Measurements from ENCODE around the gene RNF2. TPM values are rescaled to one million over a fixed set of nuclear protein-coding genes. Genes with fewer than 3 reads are reported as not detected.
A peak's percentile ranks its signal among the peaks of the same experiment; 100 is the strongest.

The RNF2 gene
- total and polyA plus RNA-seq, 2 of the 13 experiments (the other 11 are each of a cell fraction or from before 2014, with no cell fraction given): 19.3 to 21.7 TPM

DNA sequence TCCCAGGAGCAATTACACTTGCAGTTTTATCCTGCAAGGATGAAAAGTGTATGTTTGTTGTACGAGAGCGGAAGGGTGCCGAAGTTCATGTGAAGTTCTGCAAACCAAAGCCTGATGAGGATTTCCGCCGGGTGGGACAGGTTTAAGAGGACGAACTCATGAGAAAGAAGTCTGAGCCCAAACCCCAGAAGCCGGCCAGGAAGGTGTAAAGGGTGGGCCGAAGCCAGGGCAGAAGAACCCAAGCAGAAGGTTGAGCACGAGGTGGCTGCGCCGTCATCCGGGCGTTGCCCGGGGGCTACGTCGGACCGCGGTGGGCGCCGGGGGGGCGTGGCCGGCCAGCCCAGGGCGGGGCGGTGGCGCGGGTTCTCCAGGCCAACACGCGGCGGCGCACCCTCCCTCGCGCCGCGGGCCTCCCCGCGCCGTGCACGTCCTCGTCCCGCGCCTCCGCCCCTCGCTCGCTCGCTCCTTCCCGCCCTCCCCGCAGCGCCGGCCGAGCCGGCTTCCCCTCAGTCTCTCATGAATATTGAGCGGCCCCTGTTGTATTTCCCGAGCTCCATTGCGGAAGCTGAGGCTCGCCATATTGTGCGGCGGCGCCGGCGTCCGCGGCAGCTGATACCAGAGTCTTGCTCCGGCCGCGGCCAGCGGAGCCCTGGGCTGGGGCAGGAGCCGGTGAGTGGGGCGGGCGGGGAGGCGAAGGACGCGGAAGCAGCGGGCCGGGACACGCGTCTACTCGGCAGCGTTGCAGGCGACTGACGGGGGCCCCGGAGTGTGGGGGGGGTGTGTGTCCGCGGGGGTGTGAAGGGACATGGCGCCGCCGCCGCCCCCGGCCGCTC, at the start of gene RNF2 (continued):
- TF ChIP-seq, protein P1, sequence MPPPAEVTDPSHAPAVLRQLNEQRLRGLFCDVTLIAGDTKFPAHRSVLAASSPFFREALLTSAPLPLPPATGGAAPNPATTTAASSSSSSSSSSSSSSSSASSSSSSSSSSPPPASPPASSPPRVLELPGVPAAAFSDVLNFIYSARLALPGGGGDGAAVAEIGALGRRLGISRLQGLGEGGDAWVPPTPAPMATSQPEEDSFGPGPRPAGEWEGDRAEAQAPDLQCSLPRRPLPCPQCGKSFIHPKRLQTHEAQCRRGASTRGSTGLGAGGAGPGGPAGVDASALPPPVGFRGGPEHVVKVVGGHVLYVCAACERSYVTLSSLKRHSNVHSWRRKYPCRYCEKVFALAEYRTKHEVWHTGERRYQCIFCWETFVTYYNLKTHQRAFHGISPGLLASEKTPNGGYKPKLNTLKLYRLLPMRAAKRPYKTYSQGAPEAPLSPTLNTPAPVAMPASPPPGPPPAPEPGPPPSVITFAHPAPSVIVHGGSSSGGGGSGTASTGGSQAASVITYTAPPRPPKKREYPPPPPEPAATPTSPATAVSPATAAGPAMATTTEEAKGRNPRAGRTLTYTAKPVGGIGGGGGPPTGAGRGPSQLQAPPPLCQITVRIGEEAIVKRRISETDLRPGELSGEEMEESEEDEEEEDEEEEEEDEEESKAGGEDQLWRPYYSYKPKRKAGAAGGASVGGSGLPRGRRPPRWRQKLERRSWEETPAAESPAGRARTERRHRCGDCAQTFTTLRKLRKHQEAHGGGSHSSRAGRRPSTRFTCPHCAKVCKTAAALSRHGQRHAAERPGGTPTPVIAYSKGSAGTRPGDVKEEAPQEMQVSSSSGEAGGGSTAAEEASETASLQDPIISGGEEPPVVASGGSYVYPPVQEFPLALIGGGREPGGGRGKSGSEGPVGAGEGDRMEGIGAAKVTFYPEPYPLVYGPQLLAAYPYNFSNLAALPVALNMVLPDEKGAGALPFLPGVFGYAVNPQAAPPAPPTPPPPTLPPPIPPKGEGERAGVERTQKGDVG (CRISPR knock-in tag; IDR thresholded peaks at IDR 0.05; ENCODE audit: borderline replicate concordance): no peak
- TF ChIP-seq SNAI1 (CRISPR knock-in tag; IDR thresholded peaks at IDR 0.05; ENCODE audit: borderline replicate concordance) (no peak), NR2F2 (IDR thresholded peaks at IDR 0.05; ENCODE audit: borderline replicate concordance, low read depth) (no peak), RELA (CRISPR knock-in tag; IDR thresholded peaks at IDR 0.05) (no peak), ZNF354B (CRISPR knock-in tag; IDR thresholded peaks at IDR 0.05) (no peak), ZFP37 (CRISPR knock-in tag; IDR thresholded peaks at IDR 0.05; ENCODE audit: borderline replicate concordance) (no peak), AGO1 (IDR thresholded peaks at IDR 0.05; ENCODE audit: low read depth, low read length, poor library complexity, severe bottlenecking) (no peak), ZNF816 (CRISPR knock-in tag; IDR thresholded peaks at IDR 0.05; ENCODE audit: borderline replicate concordance) (peak; percentile 47; the same call in 1 of the 2 replicates), KAT2B (IDR thresholded peaks at IDR 0.05; ENCODE audit: borderline replicate concordance, low read depth, low read length) (no peak), MYC (CRISPR knock-in tag; IDR thresholded peaks at IDR 0.05; ENCODE audit: borderline replicate concordance) (peak; percentile 80; the same call in 1 of the 2 replicates), ZNF274 (CRISPR knock-in tag; IDR thresholded peaks at IDR 0.05) (no peak), SRSF4 (IDR thresholded peaks at IDR 0.05; ENCODE audit: low read depth, low read length, poor library complexity, severe bottlenecking) (no peak), ZSCAN9 (CRISPR knock-in tag; IDR thresholded peaks at IDR 0.05; ENCODE audit: borderline replicate concordance) (0 out of 2 replicates have a peak, but pooled peaks have one; percentile 33), ZKSCAN8 (CRISPR knock-in tag; IDR thresholded peaks at IDR 0.05; ENCODE audit: borderline replicate concordance) (peak; percentile 29; the same call in 1 of the 2 replicates), NAIF1 (CRISPR knock-in tag; IDR thresholded peaks at IDR 0.05; ENCODE audit: borderline replicate concordance) (0 out of 2 replicates have a peak, but pooled peaks have one; percentile 26), ZBTB8A (CRISPR knock-in tag; IDR thresholded peaks at IDR 0.05; ENCODE audit: borderline replicate concordance, low read depth) (no peak), HOXA7 (CRISPR knock-in tag; IDR thresholded peaks at IDR 0.05) (no peak), KDM5B (CRISPR knock-in tag; IDR thresholded peaks at IDR 0.05; ENCODE audit: borderline replicate concordance) (peak; percentile 52; the same call in 1 of the 2 replicates), SRY (CRISPR knock-in tag; IDR thresholded peaks at IDR 0.05) (0 out of 2 replicates have a peak, but pooled peaks have one; percentile 48)
- TF ChIP-seq, protein P2, sequence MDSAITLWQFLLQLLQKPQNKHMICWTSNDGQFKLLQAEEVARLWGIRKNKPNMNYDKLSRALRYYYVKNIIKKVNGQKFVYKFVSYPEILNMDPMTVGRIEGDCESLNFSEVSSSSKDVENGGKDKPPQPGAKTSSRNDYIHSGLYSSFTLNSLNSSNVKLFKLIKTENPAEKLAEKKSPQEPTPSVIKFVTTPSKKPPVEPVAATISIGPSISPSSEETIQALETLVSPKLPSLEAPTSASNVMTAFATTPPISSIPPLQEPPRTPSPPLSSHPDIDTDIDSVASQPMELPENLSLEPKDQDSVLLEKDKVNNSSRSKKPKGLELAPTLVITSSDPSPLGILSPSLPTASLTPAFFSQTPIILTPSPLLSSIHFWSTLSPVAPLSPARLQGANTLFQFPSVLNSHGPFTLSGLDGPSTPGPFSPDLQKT (CRISPR knock-in tag; IDR thresholded peaks at IDR 0.05; ENCODE audit: borderline replicate concordance): no peak
- TF ChIP-seq, protein P3, sequence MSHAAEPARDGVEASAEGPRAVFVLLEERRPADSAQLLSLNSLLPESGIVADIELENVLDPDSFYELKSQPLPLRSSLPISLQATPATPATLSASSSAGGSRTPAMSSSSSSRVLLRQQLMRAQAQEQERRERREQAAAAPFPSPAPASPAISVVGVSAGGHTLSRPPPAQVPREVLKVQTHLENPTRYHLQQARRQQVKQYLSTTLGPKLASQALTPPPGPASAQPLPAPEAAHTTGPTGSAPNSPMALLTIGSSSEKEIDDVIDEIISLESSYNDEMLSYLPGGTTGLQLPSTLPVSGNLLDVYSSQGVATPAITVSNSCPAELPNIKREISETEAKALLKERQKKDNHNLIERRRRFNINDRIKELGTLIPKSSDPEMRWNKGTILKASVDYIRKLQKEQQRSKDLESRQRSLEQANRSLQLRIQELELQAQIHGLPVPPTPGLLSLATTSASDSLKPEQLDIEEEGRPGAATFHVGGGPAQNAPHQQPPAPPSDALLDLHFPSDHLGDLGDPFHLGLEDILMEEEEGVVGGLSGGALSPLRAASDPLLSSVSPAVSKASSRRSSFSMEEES (CRISPR knock-in tag; IDR thresholded peaks at IDR 0.05): peak; percentile 68
- TF ChIP-seq, protein P4, sequence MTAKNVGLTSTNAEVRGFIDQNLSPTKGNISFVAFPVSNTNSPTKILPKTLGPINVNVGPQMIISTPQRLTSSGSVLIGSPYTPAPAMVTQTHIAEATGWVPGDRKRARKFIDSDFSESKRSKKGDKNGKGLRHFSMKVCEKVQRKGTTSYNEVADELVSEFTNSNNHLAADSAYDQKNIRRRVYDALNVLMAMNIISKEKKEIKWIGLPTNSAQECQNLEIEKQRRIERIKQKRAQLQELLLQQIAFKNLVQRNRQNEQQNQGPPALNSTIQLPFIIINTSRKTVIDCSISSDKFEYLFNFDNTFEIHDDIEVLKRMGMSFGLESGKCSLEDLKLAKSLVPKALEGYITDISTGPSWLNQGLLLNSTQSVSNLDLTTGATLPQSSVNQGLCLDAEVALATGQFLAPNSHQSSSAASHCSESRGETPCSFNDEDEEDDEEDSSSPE (CRISPR knock-in tag; IDR thresholded peaks at IDR 0.05): peak; percentile 59

Data from HepG2 (cell line).